DND-41 (cell line): ENCODE data around the gene JMJD8.

Experiments used
- ATAC-seq: fragments of 200-7000 bp; cut with Tn5 transposase; 3 replicates; pipeline ENCODE4 v1.9.1; 2021; ENCODE audit warnings: low read depth; ENCODE audit not compliant: insufficient read depth
- DNase-seq: peaks from one replicate; pipeline ENCODE4 v3.0.0-alpha.2; 2020
- H2AFZ ChIP-seq: 2 replicates; pipeline ENCODE4 v1.6.0; 2012; ENCODE audit warnings: low read depth, low read length
- H3K27ac ChIP-seq: 2 replicates; pipeline ENCODE4 v1.5.1; 2012; ENCODE audit warnings: low read length, inconsistent platforms
- H3K27me3 ChIP-seq: fragments of 200-600 bp; sonication (generic); 2 replicates; pipeline ENCODE4 v1.6.0; 2012; ENCODE audit warnings: low read length, mild to moderate bottlenecking, inconsistent platforms; ENCODE audit not compliant: insufficient read depth, poor library complexity
- H3K36me3 ChIP-seq: 2 replicates; pipeline ENCODE4 v1.5.1; 2012; ENCODE audit warnings: low read length, inconsistent platforms; ENCODE audit not compliant: insufficient read depth
- H3K4me1 ChIP-seq: 2 replicates; pipeline ENCODE4 v1.5.1; 2012; ENCODE audit warnings: mild to moderate bottlenecking, low read length; ENCODE audit not compliant: insufficient read depth
- H3K4me2 ChIP-seq: 2 replicates; pipeline ENCODE4 v1.6.0; 2012; ENCODE audit warnings: mild to moderate bottlenecking, moderate library complexity, low read length, inconsistent platforms; ENCODE audit not compliant: insufficient read depth
- H3K4me3 ChIP-seq, 2 experiments: fragments of 200-600 bp in 1 of 2; shearing (Covaris generic) in 1 of 2; 2 replicates each; pipeline ENCODE4 v1.5.1; 2012 to 2016; ENCODE audit warnings: inconsistent platforms in 2 of 2, low read length in 2 of 2, mild to moderate bottlenecking in 2 of 2, low read depth in 1 of 2, moderate library complexity in 1 of 2
- H3K79me2 ChIP-seq: 2 replicates; pipeline ENCODE4 v1.6.0; 2012; ENCODE audit warnings: low read length, inconsistent platforms; ENCODE audit not compliant: insufficient read depth
- H3K9ac ChIP-seq: 2 replicates; pipeline ENCODE4 v1.6.0; 2012; ENCODE audit warnings: low read depth, mild to moderate bottlenecking, inconsistent platforms, low read length, moderate library complexity
- H3K9me3 ChIP-seq: 2 replicates; pipeline ENCODE4 v1.5.1; 2012; ENCODE audit warnings: low read length, moderate library complexity, mild to moderate bottlenecking, inconsistent platforms; ENCODE audit not compliant: insufficient read depth, severe bottlenecking
- H4K20me1 ChIP-seq: 2 replicates; pipeline ENCODE4 v1.6.0; 2012; ENCODE audit warnings: low read length; ENCODE audit not compliant: insufficient read depth
- EZH2 ChIP-seq: IDR thresholded peaks from 3 replicates; pipeline ENCODE4 v1.6.1; 2012; ENCODE audit warnings: borderline replicate concordance, low read depth, mild to moderate bottlenecking, moderate library complexity, low read length, inconsistent platforms; ENCODE audit not compliant: severe bottlenecking
- TF ChIP-seq, protein P1 (sequence below): IDR thresholded peaks from 2 replicates; pipeline ENCODE4 v1.5.1; 2012; ENCODE audit warnings: borderline replicate concordance, low read length, moderate library complexity, mild to moderate bottlenecking; ENCODE audit not compliant: poor library complexity, severe bottlenecking; ENCODE audit errors: extremely low read depth

JMJD8 gene

GRCh38 chr16:694863-695354, 10.8 kb upstream of the JMJD8 start:
- H2AFZ ChIP-seq = no peak overlapping the region
- H3K9me3 ChIP-seq = no peaks in the 10 kb centered on the region
- H3K79me2 ChIP-seq = peaks cover 1% of the 10 kb centered on the region
- no peak overlapping the region for H3K9ac ChIP-seq
- peaks cover 2% of the 10 kb centered on the region; the same call in 1 of the 2 replicates for H4K20me1 ChIP-seq
- no peak overlapping the region for H3K4me3 ChIP-seq
- ATAC-seq (no peak), DNase-seq (no peak)
- no peaks in the 10 kb centered on the region for H3K27me3 ChIP-seq
- H3K4me2 ChIP-seq = no peak overlapping the region
- no peak overlapping the region for H3K27ac ChIP-seq
- TF ChIP-seq, protein P1, sequence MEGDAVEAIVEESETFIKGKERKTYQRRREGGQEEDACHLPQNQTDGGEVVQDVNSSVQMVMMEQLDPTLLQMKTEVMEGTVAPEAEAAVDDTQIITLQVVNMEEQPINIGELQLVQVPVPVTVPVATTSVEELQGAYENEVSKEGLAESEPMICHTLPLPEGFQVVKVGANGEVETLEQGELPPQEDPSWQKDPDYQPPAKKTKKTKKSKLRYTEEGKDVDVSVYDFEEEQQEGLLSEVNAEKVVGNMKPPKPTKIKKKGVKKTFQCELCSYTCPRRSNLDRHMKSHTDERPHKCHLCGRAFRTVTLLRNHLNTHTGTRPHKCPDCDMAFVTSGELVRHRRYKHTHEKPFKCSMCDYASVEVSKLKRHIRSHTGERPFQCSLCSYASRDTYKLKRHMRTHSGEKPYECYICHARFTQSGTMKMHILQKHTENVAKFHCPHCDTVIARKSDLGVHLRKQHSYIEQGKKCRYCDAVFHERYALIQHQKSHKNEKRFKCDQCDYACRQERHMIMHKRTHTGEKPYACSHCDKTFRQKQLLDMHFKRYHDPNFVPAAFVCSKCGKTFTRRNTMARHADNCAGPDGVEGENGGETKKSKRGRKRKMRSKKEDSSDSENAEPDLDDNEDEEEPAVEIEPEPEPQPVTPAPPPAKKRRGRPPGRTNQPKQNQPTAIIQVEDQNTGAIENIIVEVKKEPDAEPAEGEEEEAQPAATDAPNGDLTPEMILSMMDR = no peak
- H3K36me3 ChIP-seq = no peaks in the 10 kb centered on the region
- peaks cover 7% of the 10 kb centered on the region; the same call in 1 of the 2 replicates for H3K4me1 ChIP-seq

DNA sequence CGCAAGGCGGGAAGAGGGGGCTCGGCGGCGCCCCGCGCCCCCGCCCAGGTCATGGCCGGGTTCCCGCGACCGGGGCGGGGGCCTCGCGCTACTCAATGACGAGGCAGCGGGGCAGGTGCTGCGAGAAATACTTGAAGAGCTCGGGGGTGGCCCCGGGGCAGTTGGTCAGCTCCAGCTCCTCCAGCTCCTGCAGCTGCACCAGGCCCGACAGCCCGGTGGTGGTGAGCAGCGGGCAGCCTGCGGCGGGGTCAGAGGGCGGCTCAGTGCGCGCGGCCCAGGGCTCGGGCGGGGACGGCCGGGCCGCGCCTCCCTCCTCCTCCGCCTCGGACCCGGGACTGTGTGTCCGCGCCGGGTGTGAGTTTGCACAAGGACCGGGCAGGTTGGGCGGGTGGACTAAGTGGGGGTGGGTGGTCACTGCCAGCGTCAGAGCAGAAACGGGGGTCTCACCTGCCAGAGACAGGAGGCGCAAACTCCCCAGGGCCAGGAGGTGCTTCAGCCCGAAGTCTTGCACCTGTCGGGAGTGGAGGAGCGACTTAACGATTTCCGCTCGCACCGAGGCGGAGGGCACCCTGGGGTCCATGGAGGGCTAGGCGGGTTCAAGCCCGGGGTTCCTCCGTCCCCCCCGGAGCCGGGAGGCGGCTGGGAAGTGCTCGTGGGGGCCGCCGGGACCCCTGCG, 10.2 kb upstream of the JMJD8 start:
- no peak overlapping the region for H3K4me3 ChIP-seq
- no peaks in the 10 kb centered on the region for H3K9me3 ChIP-seq
- no peak overlapping the region for H3K4me2 ChIP-seq
- H3K9ac ChIP-seq = no peak overlapping the region
- peaks cover 7% of the 10 kb centered on the region for H3K79me2 ChIP-seq
- ATAC-seq (no peak), DNase-seq (no peak)
- no peak overlapping the region for H3K27ac ChIP-seq
- TF ChIP-seq, protein P1 = no peak
- TF ChIP-seq EZH2 = no peak
- H3K36me3 ChIP-seq = no peaks in the 10 kb centered on the region
- H4K20me1 ChIP-seq = no peaks in the 10 kb centered on the region
- H3K4me1 ChIP-seq = peaks cover 12% of the 10 kb centered on the region
- H2AFZ ChIP-seq = no peak overlapping the region
- no peaks in the 10 kb centered on the region for H3K27me3 ChIP-seq

DNA sequence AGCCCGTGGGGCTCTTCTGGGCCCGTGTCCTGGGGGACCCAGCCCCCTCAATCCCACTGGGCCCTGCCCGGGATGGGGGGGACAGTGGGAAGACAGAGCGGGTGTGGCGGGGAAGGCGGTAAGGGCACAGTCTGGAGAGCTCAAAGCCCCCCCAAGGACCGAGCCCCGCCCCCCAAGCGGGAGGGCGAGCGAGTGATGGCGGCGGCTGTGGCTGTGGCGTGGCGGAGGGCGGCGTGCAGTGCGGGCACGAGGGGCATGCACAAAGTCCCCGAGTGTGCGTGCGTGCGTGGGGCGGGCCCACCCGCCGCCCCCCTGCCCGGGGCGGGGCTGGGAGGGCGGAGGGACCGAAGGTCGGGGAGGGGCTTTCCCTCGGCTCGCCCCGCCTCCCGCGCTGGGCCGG, 9.6 kb upstream of the JMJD8 start:
- H3K36me3 ChIP-seq = no peaks in the 10 kb centered on the region
- peaks cover 18% of the 10 kb centered on the region for H3K4me1 ChIP-seq
- TF ChIP-seq, protein P1 = no peak
- no peak for TF ChIP-seq EZH2
- H3K9ac ChIP-seq = no peak overlapping the region
- H3K4me2 ChIP-seq = no peak overlapping the region
- H3K27ac ChIP-seq = no peak overlapping the region
- H3K4me3 ChIP-seq = no peak overlapping the region
- H3K27me3 ChIP-seq = no peaks in the 10 kb centered on the region
- no peak overlapping the region for H2AFZ ChIP-seq
- H3K9me3 ChIP-seq = no peaks in the 10 kb centered on the region
- ATAC-seq (no peak), DNase-seq (no peak)
- H3K79me2 ChIP-seq = peaks cover 13% of the 10 kb centered on the region
- 0 out of 2 replicates have a peak, but pooled peaks cover under 1% of the 10 kb centered on the region for H4K20me1 ChIP-seq
